ENCODE results near the gene TNS1.

Gene TNS1

DNA sequence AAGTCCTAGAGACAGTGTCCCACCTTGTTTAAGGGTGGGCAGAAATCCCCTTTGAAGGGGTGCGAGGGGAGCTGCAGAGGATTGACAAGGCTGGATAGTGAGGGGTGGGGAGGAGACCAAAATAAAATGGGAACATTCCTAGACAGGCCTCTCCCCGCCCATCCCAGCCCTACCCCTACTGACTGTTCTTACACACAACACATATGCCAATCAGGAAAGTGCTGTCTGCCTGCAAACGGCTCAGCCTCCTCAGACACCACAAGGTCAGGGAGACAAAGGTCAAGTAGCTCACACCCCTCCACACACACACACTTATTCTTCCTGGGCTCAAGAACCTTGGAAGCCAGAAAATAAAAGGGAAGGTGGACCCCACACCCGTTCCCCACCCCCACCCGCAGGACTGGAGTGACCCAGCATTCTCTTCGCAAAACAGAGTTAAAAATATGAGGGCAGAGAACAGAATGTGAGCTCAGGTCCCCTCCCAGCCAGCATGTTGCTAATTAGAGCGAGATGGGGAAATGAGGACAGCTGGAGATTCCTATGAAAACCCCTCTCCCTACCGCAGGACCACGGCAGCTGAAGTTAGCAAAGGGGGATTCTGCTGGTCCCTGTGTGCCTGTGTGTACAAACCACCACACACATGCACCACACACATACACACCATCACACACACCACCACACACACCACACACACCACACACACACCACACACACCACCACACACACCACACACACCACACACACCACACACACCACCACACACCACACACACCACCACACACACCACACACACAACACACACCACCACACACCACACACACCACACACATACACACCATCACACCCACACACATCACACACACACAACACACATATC is 197.8 kb downstream of the TNS1 start:
- DNase-seq, result no peak

DNA sequence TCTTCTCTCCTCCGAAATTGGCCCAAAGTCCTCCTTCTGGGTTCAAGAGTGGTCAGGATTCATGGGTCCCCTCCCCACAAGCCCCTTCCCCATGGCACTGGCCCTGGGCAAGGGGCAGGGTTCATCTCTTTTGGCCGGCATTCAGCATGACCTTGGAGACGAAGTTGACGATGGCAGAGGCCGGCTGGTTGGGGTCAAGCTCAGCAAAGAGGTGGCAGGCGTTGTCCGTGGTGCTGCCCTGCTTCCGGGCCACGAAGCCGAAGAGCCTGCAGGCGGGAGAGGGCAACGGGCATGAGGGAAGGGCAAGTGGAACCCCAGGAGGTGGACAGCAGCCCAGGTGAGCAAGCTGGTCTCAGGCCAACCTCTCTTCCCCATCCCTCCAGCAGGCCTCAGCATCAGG is 198.5 kb downstream of the TNS1 start:
- DNase-seq, result no peak

DNA sequence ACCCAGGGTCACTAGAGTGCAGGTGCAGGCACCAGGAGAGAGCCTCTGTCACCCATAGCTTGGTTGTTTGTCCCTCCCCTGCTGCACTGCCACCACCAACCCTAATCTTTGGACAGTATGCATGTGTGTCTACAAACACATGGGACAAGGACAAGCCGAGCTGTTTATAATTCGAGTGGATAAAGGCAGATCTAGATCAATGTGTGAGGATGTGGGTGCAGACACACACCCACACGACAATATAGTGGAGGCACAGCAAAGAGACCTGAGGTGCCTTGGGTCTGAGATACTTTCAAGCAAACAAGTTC is 199.2 kb downstream of the TNS1 start:
- no peak for DNase-seq

DNA sequence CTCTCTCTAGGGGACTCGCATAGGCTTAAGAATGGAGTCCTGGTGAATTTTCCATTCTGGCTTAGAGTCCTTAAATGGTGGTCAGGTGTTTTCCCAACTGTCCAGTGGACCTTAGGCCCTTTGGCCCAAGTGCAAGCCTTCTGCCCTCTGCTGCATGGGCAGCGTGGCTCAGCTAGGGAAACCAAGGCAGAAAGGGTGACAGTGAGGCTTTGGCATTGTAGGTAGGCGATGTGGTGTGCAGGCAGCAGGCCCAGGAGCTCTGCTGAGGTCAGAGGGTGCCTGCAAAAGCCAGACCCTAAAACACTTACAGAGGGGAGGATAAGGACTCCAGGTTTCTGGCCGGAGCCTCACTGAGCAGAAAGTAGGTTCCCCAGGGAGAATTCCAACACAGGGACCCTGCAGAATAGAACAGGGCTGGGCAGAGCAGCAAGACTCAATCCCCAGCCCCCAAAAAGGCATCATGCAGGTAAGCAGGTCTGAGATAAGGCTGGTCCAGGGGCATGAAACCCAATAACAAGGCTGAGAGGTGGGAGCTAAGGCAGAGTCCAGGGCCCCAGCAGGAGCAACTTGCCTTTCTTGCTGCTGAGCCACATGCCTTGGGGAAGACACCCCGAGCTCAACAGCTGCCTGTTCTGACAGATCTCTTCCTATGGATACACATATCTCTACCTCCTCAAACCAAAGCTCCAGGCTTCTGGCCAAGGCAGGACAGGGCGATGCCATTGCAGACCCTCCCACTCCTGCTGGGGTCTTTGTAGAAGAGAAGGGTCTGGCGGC is 199.7 kb downstream of the TNS1 start:
- no peak for DNase-seq

DNA sequence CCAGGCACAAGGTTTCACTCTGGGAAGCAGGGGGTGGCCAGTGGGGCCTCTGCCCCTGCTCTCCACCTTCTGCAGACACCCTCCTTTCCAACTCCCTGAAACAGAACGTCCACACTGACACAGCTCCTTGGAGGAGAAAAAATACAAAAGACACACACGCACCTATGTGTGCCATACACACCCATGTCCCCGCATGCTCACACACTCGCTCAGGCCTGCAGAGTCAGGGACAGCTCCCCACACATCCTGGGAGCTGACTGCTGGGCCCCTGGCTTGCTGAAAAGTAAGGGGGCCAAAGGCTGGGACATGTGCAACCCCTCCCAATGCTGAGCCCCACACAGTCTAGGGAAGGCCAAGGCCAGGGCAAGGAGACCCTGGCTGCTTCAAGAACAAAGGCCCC is 200.5 kb downstream of the TNS1 start:
- DNase-seq, result no peak

DNA sequence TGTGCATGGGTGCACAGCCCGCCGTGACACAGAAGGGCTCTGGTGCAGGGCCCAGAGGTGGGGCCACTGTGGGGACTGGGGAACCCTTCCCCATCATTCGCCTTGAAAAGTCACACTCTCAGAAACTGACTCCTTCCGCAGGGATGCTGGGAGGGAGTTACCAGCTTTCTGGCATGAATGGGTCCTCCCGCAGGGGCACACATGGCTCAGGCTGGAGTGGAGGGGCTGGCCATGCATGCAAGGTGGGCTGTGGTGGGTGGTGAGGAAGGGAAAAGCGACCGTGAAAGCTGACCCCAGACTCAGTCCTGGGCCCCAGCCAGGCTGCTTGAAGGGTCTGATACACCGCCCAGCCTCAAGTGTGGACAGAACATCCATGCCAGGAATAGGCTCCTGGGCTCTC is 201.1 kb downstream of the TNS1 start:
- DNase-seq, result no peak

DNA sequence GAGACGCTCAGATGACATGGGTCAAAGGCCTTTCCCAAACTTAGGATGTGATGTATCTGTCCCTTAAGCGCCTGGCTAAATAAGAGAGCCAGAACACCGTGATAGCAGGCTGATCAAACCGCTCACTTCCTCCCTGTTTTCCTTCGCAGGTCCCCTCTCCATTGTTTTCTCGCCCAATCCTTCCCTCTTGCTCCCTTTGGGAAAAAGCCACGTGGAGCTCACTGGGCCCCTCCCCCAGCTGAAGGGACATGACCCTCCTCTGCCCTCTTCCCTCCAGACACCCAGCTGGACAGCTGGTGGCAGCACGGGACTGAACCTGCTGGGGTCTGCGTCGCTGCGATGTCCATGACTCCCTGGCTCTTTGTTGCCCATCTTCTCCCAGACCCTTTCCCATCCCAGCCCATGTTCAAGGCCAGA is 201.7 kb downstream of the TNS1 start:
- DNase-seq, result no peak

DNA sequence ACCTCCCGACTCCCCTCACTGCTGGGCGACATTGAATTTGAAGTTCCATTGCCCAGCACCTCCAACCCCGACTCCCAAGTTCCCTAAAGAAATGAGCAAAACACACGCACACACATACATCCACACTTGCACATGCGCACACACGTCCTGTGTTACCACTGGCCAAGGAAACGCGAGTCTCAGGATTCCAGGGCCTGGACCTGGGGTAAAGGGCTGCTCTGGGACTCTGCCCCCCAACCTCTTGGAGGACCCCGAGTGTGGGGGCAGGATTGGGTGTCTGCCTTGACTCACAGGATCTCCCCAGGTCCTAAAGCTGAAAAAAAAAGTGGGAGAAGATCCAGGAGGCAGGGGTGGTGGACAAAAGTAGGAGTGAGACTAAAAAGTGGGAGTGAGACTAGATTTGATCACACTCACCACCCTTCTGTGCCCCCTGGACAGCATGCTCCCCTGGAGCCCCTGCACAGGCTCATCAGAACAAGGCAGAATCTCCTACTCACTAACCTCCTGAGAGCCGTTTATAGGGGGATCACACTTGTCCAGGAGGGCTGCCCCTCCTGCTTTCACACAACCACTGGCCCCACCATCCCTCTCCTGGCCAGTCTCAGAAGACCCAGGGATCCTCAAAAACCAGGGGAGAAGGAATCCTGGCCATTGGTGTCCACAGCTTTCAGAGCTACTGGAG is 202.2 kb downstream of the TNS1 start:
- no peak for DNase-seq

DNA sequence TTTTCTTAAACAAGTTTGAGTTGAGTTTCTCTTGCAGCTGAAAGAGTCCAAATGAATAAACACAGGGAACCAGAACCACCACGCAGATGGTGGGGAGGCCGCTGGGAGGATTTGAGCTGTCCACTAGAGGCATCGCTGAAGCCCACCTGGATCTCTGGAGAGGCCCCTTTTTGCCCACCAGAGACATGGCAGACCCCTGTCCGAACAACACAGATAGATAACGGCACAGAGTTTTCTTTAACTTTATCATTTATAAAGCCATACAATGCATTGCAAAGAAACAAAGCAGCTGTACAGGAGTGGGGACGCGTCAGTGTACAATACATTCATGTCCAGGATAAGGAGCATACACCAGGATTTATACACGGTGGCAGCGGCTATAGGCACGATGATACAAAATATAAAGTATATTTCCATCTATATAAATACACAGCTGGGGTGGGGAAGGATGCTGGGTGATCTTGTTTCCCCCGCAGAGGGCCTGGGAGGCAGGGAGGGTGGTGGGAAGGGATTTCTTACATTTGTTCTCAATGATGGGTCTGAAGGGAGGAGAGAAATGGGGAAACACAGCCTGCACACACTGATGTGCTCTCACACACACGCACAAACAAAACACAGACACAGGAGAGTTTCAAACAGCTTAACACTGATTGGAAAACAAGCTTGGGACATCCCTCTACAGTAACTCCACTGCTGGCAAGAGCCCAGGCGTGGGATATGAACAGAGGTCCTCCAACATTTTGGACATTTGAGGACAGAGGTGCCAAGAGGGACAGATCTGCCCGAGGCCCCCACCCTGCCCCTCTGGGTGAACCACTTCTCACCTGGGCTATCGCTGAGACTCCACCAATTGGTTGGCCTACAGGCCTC is 203.0 kb downstream of the TNS1 start:
- no peak for DNase-seq

DNA sequence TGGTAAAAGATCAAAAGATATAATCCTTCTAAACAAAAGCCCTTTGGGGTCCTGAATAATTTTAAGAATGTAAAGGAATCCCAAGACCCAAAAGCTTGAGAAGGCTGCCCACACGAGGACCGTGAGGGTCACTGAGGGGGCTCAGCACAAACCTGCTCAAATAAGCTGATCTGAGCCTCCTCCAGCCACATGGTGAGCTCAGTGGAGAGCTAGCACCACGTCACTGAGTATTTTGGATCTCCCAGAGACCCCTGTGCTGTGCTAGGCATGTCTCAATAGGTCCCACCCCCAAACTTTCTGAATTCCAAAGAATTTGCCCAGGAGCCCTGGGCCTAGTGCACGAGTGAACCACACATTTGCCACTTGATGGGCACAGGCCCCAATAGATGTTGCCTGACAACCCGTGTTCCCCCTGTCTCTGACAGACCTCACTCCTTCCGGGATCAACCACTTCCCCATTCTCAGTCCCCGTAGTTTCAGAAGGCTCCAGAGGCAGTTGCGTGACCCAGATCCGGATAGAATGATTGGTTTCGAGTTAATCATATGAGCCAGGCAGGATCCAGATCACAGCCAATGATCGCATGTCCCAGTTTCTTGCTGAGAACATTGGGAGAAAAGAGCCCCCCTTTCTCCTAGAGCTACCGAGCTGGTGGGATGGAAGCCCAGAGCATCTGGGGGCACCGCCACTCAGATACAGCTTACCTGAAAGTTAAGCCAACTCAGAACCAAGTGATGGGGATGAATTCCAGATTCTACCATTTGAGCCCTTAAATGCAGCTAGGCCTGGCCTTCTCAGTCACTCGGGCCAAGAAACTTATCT is 203.8 kb downstream of the TNS1 start:
- DNase-seq, result no peak

DNA sequence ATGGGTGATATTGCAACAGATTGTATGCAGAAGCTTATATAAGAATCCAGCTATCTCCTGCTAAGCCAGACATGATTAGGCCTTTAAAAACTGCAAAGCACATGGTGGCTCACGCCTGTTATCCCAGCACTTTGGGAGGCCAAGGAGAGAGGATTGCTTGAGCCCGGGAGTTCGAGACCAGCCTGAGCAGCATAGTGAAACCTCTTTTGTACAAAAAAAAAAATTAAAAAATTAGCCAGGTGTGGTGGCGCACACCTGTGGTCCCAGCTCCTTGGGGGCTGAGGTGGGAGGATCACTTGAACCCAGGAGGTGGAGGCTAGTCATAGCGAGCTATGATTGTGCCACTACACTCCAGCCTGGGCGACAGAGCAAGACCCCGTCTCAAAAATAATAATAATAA is 204.6 kb downstream of the TNS1 start:
- no peak for DNase-seq

DNA sequence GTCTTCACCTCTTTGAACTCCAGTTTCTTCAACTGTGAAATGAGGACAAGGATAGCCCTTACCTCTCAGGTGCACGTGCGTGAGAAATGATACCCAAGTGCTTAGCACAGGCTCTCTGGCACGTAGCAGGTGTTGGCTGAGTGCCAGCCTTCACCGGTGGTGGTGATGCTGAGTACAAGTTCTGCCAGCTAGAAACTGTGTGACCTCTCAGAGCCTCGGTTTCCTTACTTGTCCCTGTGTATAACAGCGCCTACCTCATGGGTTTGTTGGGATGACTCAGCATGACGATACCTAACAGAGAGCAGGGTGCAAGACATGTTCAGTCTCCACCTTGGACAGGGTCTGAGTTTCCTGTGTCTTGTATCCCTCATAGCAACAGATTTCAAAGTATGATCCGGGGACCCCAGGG is 205.1 kb downstream of the TNS1 start:
- no peak for DNase-seq

DNA sequence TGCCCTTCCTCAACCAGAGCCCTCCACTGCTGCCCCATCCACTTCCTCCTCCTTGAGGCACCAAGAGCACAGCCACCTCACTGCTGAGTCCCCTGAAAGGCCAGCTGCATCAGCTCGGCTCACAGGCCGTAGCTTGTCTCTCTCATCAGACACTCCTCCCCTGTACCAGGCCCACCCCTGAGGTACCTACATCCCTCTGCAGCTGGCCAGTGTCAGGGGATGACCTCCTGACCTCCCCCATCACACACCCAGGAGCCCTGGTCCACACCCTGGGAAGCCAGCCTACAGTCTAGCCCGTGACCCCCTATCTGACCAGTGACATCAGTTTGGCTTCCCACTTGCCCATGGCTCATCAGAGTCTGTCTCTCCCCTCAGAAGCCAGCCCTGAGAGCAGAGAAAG is 205.6 kb downstream of the TNS1 start:
- DNase-seq, result no peak

DNA sequence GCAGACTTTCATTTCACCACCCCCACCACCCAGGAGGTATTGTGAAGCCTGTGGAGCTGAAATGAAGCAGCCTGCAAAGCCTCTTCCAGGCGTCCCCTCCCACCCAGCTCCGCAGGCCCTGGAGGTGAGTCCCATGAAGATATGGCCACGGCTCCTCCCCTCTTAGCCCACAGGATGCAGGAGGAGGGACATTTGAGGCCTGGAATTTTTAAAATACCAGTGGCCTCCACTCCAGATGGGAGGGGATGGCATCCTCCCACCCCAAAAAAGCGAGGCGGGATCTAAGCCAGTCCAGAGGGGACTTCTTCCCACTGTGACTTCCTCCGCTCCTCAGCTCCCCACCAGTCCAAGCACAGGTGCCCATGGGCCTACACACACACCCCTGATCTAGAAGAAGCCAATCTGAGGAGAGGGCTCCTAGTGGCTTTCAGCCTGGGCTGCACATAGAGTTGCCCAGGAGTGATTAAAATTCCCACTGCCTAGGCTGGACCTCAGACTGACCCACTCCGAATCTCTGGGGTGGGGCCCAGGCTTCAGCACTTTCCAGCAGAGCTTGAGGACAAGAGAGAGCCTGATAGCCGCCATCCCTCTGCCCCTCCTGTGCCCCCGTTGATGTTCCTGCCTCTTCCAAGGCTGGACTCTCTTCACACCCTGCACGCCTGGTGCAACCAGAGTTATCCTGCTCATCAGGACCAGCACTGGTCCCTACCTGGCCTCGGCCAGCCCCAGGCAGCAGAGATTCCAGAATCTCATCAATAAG is 206.9 kb downstream of the TNS1 start:
- DNase-seq, result no peak

DNA sequence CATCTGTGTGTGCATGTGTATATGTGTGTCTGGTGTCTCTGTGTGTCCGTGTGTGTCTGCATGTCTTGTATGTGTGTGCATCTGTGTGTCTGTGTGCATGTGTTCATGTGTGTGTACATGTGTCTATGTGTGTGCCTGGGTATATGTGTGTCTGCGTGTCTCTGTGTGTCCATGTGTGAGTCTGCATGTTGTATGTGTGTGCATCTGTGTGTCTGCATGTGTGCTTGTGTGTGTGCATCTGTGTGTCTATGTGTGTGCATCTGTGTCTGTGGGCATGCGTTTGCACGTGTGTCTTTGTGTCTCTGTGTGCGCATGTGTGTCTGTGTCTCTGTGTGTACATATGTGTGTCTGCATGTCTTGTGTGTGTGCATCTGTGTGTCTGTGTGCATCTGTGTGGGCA is 207.7 kb downstream of the TNS1 start:
- DNase-seq, result no peak

DNA sequence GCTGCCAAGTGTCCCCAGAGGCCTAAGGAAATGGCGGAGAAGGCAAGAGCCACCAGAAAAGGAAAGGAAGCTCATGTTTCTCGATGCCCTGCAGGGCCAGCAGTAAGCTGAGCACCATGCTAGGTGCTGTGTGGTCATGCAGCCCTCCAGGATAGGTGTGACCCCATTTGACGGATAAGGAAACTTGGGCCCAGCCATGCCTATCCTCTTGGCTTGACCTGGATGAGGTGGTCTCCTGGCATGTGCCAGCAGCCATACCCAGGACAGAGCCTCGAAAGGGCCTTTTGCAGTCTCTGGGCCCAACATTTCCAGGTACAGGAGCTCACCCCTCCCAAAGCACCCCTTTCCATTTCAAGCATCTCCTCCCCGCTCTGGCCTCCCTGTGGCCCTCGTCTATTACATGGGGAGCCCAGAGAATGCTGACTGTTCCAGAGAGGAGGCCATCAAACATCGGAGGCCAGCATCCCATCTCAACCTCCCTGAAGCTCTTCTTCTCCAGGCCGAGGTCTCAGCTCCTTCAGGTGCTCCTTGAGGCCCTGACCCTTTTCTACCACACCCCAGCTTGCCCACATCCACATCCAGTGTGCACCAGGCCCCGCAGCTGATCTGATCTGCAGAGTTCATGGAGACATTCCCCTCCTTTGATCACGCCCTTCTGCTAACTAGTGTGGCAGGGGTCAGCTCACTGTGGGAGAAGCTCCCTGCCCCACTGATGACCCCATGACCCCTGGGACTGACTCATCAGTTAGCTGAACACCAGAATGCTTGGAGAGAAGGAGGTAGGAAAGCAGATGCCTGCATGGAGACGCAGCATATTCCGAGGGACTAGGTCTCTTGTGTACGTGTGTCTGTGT is 208.4 kb downstream of the TNS1 start:
- DNase-seq, result no peak

DNA sequence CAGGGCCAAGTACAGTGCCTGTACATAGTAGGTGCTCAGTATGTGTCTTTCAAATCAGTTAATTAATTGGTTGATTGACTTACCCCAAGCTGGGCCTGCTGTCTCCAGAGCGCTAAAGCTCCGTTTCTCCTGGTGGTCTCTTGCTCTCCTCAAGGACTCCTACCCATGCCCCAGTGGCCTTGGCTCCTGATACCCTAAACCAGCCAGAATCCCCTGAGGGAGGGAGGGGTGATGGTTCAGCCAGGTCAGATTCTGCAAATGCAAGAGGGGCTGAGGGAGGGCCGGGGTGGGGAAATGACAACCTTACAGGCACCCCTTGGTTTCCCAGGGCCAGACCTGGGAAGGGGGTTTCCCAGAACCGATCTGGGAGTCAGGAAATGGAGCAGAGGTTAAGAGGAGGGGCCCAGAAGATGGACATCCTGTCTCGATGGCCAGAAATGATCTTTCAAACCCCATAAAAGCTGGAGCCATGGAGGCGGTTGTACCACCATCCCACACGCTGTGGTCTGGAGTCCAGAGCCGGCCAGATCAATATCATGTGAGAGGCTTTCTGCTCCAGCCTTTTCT is 209.1 kb downstream of the TNS1 start:
- DNase-seq, result no peak

DNA sequence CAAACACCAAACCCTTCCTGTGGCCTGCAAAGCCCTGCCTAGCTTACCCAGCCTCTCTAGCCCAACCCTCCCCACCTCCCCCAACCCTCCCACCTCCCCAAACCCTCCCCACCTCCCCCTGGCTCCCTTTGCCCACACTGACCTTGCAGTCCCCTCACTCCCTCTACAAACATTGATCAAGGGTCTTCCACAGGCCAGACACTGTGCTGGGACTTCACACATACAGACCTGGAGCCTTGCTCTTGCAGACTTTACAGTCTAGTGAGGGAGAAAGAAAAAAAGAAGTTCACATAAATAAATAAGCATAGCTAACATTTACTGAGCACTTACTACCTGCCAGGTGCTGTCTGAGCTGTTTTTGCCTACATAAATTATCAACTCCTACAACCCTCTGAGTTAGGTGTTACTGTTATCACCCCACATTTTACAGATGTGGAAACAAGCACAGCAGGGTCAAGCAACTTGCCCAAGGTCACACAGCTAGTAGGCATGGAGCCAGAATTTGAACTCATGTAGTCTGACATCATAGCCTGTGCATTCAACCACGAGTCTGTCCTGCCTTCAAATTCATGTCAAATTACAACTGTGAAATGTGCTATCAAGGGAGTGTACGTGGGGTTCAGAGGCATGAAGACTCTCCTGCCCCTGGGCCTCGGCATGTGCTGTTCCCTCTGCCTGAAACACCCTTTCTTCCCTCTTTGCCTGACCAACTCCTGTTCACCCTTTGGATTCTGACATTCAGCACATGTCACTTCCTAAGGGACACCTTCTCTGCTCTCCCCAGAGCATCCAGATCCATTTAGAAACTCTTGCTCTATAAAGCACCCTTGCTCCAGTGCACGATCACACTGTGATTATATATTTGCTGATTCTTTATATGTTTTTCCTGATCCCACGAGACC is 209.9 kb downstream of the TNS1 start:
- no peak for DNase-seq

DNA sequence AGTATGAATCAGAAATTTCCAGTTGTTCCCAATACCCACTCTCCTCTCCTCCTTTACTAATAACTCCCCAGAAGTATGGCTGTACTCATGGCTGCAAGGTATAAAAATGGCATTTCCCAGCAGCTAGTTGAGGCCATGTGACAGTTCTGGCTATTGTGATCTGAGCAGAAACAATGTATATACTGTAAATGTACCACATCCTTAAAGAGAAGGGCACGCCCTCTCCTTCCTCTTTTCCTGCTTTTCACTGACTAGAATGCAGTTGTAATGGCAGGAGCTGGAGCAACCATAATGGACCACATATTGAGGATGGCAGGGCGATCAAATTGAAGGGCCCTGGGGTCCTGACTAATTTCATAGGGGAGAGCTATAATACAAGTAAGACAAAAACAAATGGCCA is 211.2 kb downstream of the TNS1 start:
- DNase-seq, result no peak
